Choroid plexus epithelial cell (primary cell): ENCODE results near the gene DCAF15.

Experiments
- DNase-seq: peaks from one replicate; pipeline ENCODE4 v3.0.0-alpha.2; 2010; ENCODE audit warnings: low read depth
- H3K4me3 ChIP-seq: 2 replicates; pipeline ENCODE4 v1.5.1; 2011; ENCODE audit warnings: low read depth, mild to moderate bottlenecking, control low read depth, low read length, moderate library complexity
- CTCF ChIP-seq: conservative IDR thresholded peaks from 2 replicates; pipeline ENCODE4 v1.5.1; 2011; ENCODE audit warnings: low read depth, mild to moderate bottlenecking, control low read depth, inconsistent platforms, low read length, moderate library complexity

The DCAF15 gene

GRCh38 chr19:13996928-13997630 lies 44.8 kb downstream of the DCAF15 start:
- no peak overlapping the region for H3K4me3 ChIP-seq
- no peak for TF ChIP-seq CTCF
- no peak for DNase-seq

- no peak overlapping the region for H3K4me3 ChIP-seq
- no peak for TF ChIP-seq CTCF
- DNase-seq: no peak
Measured at GRCh38 chr19:13997631-13997962, 45.3 kb downstream of the DCAF15 start.

GRCh38 chr19:13998426-13998825 lies 46.1 kb downstream of the DCAF15 start:
- DNase-seq: no peak
- TF ChIP-seq CTCF: no peak
- H3K4me3 ChIP-seq: no peak overlapping the region

GRCh38 chr19:13999085-13999484 lies 46.8 kb downstream of the DCAF15 start:
- H3K4me3 ChIP-seq: no peak overlapping the region
- DNase-seq: no peak
- TF ChIP-seq CTCF: no peak

GRCh38 chr19:14000691-14001375 lies 48.5 kb downstream of the DCAF15 start:
- no peak for TF ChIP-seq CTCF
- H3K4me3 ChIP-seq: no peak overlapping the region
- DNase-seq: no peak

GRCh38 chr19:14002571-14003250 lies 50.4 kb downstream of the DCAF15 start:
- H3K4me3 ChIP-seq: no peak overlapping the region
- no peak for DNase-seq
- no peak for TF ChIP-seq CTCF
